Sigmoid colon (tissue), 7 donors: ENCODE data around the gene ELMO1. TPM values are rescaled to one million over a fixed set of nuclear protein-coding genes. Genes with fewer than 3 reads are reported as not detected.

Experiments
- DNase-seq: peaks from one replicate; pipeline ENCODE4 v3.0.0-alpha.2; 2019
- H3K27ac ChIP-seq, 4 donors: fragments of 200-600 bp; sonication (generic); one replicate each; pipeline ENCODE4 v1.5.1; 2016 to 2019; ENCODE audit warnings: mild to moderate bottlenecking in 1 of 4
- H3K27me3 ChIP-seq, 3 donors: fragments of 200-600 bp; sonication (generic); one replicate each; pipeline ENCODE4 v1.5.1; 2019; ENCODE audit warnings: mild to moderate bottlenecking in 1 of 3
- H3K36me3 ChIP-seq, 4 donors: fragments of 200-600 bp; sonication (generic); one replicate each; pipeline ENCODE4 v1.5.1; 2016 to 2019
- H3K4me1 ChIP-seq, 4 donors: fragments of 200-600 bp; sonication (generic); one replicate each; pipeline ENCODE4 v1.5.1; 2017 to 2019
- H3K4me3 ChIP-seq, 4 donors: fragments of 200-600 bp; sonication (generic); one replicate each; pipeline ENCODE4 v1.5.1; 2017 to 2019; ENCODE audit warnings: mild to moderate bottlenecking in 2 of 4, moderate library complexity in 1 of 4
- H3K9me3 ChIP-seq, 4 donors: fragments of 200-600 bp in 3 of 4; sonication (generic) in 3 of 4; one replicate each; pipeline versions ENCODE4 v1.5.1 to v1.6.1; 2013 to 2019
- EP300 ChIP-seq, 4 donors: sonication (generic); formaldehyde crosslinking; IDR thresholded peaks; one replicate each; pipeline ENCODE4 v1.6.1; 2017; ENCODE audit warnings: antibody characterized with exemption in 4 of 4
- POLR2A ChIP-seq, 2 donors: fragments of 450-650 bp; IDR thresholded peaks; one replicate each; pipeline ENCODE4 v1.6.1; 2016; ENCODE audit warnings: antibody characterized with exemption in 2 of 2, mild to moderate bottlenecking in 2 of 2, moderate library complexity in 2 of 2
- POLR2AphosphoS5 ChIP-seq, 4 donors: sonication (generic); formaldehyde crosslinking; IDR thresholded peaks; one replicate each; pipeline ENCODE4 v1.6.1; 2017; ENCODE audit warnings: antibody characterized with exemption in 4 of 4
- WGBS, 2 donors: extraction: QIAGEN DNeasy Blood & Tissue Kit; methylation state at CpG; one replicate each; pipeline ENCODE4 v1.1.7; 2013; 5-methylcytosine and 5-hydroxymethylcytosine counted together
- intact Hi-C: fragments of 100-400 bp; cut with DNase I; formaldehyde crosslinking; loops from one replicate; pipeline ENCODE4 v1.15.1; 2023
- polyA plus RNA-seq, 3 donors: library from polyadenylated mRNA; stranded (reverse); fragments of 200-250 nt; gene quantifications; one replicate each; pipeline ENCODE4 v1.2.3, GENCODE V29; 2013
- total RNA-seq, 4 donors: library from RNA; depleted of rRNA; stranded (reverse); fragments of >200 nt; gene quantifications; one replicate each; pipeline ENCODE4 v1.1.0, GENCODE V29; 2016
- TF ChIP-seq, protein P1 (sequence below), 4 experiments: fragments of 450-650 bp in 3 of 4; fragments of 200-600 bp in 1 of 4; IDR thresholded peaks; one replicate each; pipeline ENCODE4 v1.5.1; 2016 to 2019; ENCODE audit warnings: antibody characterized with exemption in 4 of 4, mild to moderate bottlenecking in 3 of 4, moderate library complexity in 2 of 4
- donor health status: healthy with polysubstance abuse.
- donor health status: Bipolar disorder and iron deficiency.
- donor health status: healthy.

ELMO1 gene
- total and polyA plus RNA-seq, 7 donors = 2.3 to 63.1 (median 33.9) TPM

DNA sequence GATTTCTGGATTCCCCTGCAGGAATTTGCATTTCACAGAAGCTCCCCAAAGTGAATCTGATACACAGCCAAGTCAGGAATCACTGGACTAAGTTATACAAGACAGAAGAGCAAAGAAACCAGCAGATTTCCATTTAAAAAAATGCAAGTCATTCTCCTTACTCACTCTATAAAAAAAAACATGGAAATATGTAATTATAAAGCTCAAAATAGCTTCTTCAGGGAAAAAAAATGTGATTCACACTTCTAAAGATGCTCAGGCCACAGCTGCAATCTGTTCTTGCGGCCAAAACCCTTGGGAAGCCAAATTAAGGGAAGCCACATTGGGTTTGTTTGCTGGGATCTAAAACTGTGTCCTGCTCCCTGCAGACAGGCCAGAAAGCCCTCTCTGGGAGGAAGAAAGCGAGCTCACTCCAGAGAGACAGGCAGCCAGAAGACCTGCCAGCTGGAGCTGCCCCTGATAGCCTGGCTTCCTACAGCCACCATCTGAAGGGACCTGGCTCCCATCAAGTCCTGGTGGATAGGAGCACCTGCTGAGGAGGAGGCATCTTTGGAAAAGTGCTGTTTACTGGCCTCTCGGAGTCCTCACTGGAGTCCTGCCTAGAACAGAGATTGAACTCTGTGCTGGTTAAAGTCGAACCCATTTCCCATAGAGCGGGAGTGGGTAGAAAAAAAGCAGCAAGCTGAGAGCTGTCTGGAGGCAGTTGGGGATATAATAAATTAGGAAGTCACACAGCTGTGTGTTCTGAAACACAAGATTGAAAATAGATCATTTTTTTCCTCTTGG lies 365.2 kb downstream of the ELMO1 start:
- peak overlapping the region; percentile 40 to 83 (median 62) for H3K27ac ChIP-seq
- TF ChIP-seq, protein P1, sequence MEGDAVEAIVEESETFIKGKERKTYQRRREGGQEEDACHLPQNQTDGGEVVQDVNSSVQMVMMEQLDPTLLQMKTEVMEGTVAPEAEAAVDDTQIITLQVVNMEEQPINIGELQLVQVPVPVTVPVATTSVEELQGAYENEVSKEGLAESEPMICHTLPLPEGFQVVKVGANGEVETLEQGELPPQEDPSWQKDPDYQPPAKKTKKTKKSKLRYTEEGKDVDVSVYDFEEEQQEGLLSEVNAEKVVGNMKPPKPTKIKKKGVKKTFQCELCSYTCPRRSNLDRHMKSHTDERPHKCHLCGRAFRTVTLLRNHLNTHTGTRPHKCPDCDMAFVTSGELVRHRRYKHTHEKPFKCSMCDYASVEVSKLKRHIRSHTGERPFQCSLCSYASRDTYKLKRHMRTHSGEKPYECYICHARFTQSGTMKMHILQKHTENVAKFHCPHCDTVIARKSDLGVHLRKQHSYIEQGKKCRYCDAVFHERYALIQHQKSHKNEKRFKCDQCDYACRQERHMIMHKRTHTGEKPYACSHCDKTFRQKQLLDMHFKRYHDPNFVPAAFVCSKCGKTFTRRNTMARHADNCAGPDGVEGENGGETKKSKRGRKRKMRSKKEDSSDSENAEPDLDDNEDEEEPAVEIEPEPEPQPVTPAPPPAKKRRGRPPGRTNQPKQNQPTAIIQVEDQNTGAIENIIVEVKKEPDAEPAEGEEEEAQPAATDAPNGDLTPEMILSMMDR (IDR thresholded peaks at IDR 0.05) = no peak
- TF ChIP-seq EP300 (IDR thresholded peaks at IDR 0.05) (no peak), POLR2AphosphoS5 (IDR thresholded peaks at IDR 0.05) (peak in 2 of 4 donors; percentile 32 to 41)
- 71 to 91% methylated on average over 5 of the region's 5 CpGs for WGBS, 2 donors
- intact Hi-C loops = no loop called here
- no peaks in the 10 kb centered on the region for H3K9me3 ChIP-seq
- H3K4me3 ChIP-seq = no peak overlapping the region
- DNase-seq = peak; percentile 87
- peaks cover 0 to 32% (median 16%) of the 10 kb centered on the region in 4 donors for H3K4me1 ChIP-seq
- H3K27me3 ChIP-seq = no peaks in the 10 kb centered on the region
- no peaks in the 10 kb centered on the region for H3K36me3 ChIP-seq

DNA sequence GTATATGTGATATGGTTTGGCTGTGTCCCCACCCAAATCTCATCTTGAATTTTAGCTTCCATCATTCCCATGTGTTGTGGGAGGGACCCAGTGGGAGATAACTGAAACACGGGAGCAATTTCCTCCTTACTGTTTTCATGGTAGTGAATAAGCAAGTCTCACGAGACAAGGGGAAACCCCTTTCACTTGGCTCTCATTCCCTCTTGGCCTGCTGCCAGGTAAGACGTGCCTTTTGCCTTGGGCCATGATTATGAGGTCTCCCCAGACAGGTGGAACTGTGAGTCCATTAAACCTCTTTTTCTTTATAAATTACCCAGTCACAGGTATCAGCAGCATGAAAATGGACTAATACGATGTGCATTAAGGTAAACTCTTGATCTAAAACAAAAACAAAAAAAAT lies 367.2 kb downstream of the ELMO1 start:
- no peaks in the 10 kb centered on the region for H3K36me3 ChIP-seq
- H3K4me1 ChIP-seq = peaks cover 0 to 32% (median 16%) of the 10 kb centered on the region in 4 donors
- no peak for DNase-seq
- no peaks in the 10 kb centered on the region for H3K9me3 ChIP-seq
- 27% methylated on average over 4 of the region's 4 CpGs for WGBS, 2 donors
- intact Hi-C loops = no loop called here
- H3K4me3 ChIP-seq = no peak overlapping the region
- TF ChIP-seq, protein P1 (IDR thresholded peaks at IDR 0.05) = no peak
- TF ChIP-seq POLR2A (IDR thresholded peaks at IDR 0.05) = no peak
- no peak for TF ChIP-seq POLR2AphosphoS5 (IDR thresholded peaks at IDR 0.05)
- TF ChIP-seq EP300 (IDR thresholded peaks at IDR 0.05) = no peak
- H3K27ac ChIP-seq = no peak overlapping the region
- H3K27me3 ChIP-seq = no peaks in the 10 kb centered on the region

DNA sequence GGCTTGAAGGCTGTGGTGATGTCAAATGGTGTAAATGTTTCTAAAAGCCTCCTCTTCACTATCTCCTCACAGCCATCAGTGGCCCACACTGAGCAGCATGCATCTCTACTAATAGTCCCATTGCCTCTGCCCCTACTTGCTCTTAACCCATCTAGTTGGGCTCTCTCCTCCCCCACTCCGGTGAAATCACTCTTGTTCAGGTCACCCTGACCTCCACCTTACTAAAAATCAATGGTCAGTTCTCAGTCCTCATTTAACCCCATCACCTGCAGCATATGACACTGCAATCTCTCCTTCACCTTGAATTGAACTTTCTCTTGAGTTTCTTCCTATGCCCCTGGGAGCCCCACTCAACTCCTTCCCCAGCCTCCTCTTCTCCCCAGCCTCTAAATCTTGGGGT lies 369.2 kb downstream of the ELMO1 start:
- intact Hi-C loops = no loop called here
- WGBS, 2 donors = 92 to 100% methylated on average over 1 of the region's 1 CpG
- H3K36me3 ChIP-seq = no peaks in the 10 kb centered on the region
- DNase-seq = no peak
- TF ChIP-seq EP300 (IDR thresholded peaks at IDR 0.05) (no peak), POLR2AphosphoS5 (IDR thresholded peaks at IDR 0.05) (no peak), POLR2A (IDR thresholded peaks at IDR 0.05) (no peak)
- TF ChIP-seq, protein P1 (IDR thresholded peaks at IDR 0.05) = no peak
- no peak overlapping the region for H3K4me3 ChIP-seq
- H3K27ac ChIP-seq = no peak overlapping the region
- no peaks in the 10 kb centered on the region for H3K27me3 ChIP-seq
- H3K4me1 ChIP-seq = peaks cover 0 to 24% (median 16%) of the 10 kb centered on the region in 4 donors
- H3K9me3 ChIP-seq = no peaks in the 10 kb centered on the region

DNA sequence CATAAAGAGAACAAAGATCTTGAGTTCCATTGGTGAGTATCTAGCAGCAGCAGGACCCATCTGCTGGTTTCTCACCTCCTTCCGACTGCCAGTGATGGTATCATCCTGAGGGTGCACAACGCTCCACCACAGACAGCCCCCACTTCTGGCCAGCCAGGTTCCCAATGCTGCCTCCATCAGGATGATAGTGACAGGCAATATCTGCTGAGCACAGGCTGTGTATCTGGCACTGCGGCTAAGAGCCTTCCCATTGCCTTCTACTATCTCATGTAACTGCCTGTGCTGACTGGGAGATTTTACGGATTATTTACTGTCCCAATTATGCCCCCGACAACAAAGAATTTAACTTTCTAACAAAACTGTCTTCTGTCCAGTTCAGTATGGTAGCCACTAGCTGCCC lies 372.0 kb downstream of the ELMO1 start:
- no peak overlapping the region for H3K27ac ChIP-seq
- WGBS, 2 donors = 96 to 97% methylated on average over 5 of the region's 5 CpGs
- DNase-seq = no peak

More for the DNA sequence above, 372.0 kb downstream of the ELMO1 start:
- TF ChIP-seq POLR2AphosphoS5 (IDR thresholded peaks at IDR 0.05) (no peak), POLR2A (IDR thresholded peaks at IDR 0.05) (no peak), EP300 (IDR thresholded peaks at IDR 0.05) (no peak)
- TF ChIP-seq, protein P1 (IDR thresholded peaks at IDR 0.05) = no peak
- Histone ChIP-seq H3K4me3 (no peak overlapping the region), H3K9me3 (no peaks in the 10 kb centered on the region), H3K36me3 (no peaks in the 10 kb centered on the region), H3K27me3 (no peaks in the 10 kb centered on the region), H3K4me1 (no peaks in the 10 kb centered on the region)
- intact Hi-C loops = no loop called here
